Neural crest cell (in vitro differentiated cells): ENCODE results near the gene ENAM. TPM values are rescaled to one million over a fixed set of nuclear protein-coding genes. Genes with fewer than 3 reads are reported as not detected.
"Not testable (repeated sequence)": the region's sequence is repeated elsewhere in the genome, so short reads cannot be mapped to it uniquely, and the experiment has no call there.

ENCODE experiments used
- DNase-seq: peaks from one replicate; pipeline ENCODE4 v3.0.0; 2021; ENCODE audit warnings: low read depth, mixed read lengths, low spot score
- H3K27ac Mint-ChIP-seq: one replicate; pipeline ENCODE4 v1.8.0; 2021; ENCODE audit warnings: mild to moderate bottlenecking, mixed read lengths; ENCODE audit not compliant: unreplicated experiment
- H3K27me3 Mint-ChIP-seq: 2 replicates; pipeline ENCODE4 v1.8.0; 2021; ENCODE audit warnings: low read depth, mild to moderate bottlenecking, mixed read lengths
- H3K36me3 Mint-ChIP-seq: 2 replicates; pipeline ENCODE4 v1.8.0; 2021; ENCODE audit warnings: low read depth, mild to moderate bottlenecking, mixed read lengths
- H3K4me1 Mint-ChIP-seq: 2 replicates; pipeline ENCODE4 v1.8.0; 2021; ENCODE audit warnings: mixed read lengths
- H3K4me3 Mint-ChIP-seq: one replicate; pipeline ENCODE4 v1.8.0; 2021; ENCODE audit warnings: mild to moderate bottlenecking, mixed read lengths
- H3K9me3 Mint-ChIP-seq: 2 replicates; pipeline ENCODE4 v1.8.0; 2021; ENCODE audit warnings: mixed read lengths
- total RNA-seq: library from RNA; stranded (reverse); gene quantifications from 2 replicates; pipeline ENCODE4 v1.2.1, GENCODE V29; 2021
- TF ChIP-seq, protein P1 (sequence below): fragments of 200-600 bp; sonication (generic); conservative IDR thresholded peaks from 2 replicates; pipeline ENCODE4 v1.5.0; 2021; ENCODE audit warnings: antibody characterized with exemption, mild to moderate bottlenecking

Gene ENAM
- total RNA-seq, 1 donor from 2014 or later, result not detected

DNA sequence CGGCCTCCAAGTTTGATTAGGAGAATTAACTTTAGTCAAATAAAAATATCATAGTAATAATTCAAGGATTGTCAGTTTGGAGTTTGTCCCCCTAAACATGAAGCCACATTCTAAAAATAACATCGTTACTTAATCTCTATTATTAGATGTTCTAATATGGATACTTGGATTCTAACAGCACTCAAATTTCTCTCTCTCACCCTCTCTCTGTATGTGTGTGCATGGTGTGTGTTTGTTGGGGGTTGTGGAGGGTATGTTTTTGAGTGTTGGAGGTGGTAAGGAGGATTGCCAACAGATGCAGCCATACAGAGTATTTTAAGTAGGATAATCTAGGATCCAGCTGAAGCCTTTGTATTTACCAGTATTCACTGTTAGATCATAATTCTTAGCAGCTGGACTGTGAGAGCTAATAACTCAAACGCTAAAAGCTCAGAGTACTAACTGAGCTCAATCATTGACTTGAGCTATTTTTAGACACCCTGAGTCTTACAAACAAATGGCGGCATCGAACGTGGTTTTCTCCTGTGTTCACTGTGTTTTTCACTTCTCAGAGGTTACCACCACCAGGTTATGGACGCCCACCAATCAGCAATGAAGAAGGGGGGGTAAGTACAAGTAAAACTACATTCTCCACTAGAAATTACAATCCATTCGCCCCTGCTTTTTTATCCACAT, 8.8 kb downstream of the ENAM start:
- no peak overlapping the region for H3K27ac Mint-ChIP-seq
- H3K9me3 Mint-ChIP-seq, result no peaks in the 10 kb centered on the region
- H3K4me1 Mint-ChIP-seq, result no peaks in the 10 kb centered on the region
- DNase-seq, result no peak
- H3K4me3 Mint-ChIP-seq, result no peak overlapping the region
- TF ChIP-seq, protein P1, sequence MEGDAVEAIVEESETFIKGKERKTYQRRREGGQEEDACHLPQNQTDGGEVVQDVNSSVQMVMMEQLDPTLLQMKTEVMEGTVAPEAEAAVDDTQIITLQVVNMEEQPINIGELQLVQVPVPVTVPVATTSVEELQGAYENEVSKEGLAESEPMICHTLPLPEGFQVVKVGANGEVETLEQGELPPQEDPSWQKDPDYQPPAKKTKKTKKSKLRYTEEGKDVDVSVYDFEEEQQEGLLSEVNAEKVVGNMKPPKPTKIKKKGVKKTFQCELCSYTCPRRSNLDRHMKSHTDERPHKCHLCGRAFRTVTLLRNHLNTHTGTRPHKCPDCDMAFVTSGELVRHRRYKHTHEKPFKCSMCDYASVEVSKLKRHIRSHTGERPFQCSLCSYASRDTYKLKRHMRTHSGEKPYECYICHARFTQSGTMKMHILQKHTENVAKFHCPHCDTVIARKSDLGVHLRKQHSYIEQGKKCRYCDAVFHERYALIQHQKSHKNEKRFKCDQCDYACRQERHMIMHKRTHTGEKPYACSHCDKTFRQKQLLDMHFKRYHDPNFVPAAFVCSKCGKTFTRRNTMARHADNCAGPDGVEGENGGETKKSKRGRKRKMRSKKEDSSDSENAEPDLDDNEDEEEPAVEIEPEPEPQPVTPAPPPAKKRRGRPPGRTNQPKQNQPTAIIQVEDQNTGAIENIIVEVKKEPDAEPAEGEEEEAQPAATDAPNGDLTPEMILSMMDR, result no peak
- no peaks in the 10 kb centered on the region for H3K36me3 Mint-ChIP-seq
- no peaks in the 10 kb centered on the region for H3K27me3 Mint-ChIP-seq

DNA sequence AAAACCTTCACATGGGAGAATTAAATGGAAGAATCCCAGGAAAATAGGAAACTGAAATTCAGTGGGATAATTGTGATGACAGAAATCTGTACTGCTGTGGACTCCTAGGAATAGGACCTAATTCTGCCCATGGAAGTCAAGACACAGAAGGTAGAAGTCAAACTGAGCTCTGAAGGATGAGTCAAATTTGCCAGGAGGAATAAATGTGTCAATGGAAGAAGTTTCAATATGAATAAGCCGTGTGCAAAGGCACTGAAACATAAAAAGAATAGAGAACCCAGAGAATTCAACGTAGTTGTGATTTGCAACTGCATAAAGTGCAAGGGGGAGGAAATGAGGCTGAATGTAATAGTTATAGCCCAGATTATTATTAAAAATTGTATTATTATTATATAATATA, 11.6 kb downstream of the ENAM start:
- H3K36me3 Mint-ChIP-seq, result no peaks in the 10 kb centered on the region
- H3K4me3 Mint-ChIP-seq, result no peak overlapping the region
- DNase-seq, result no peak
- no peak overlapping the region for H3K27ac Mint-ChIP-seq
- no peaks in the 10 kb centered on the region for H3K27me3 Mint-ChIP-seq
- no peaks in the 10 kb centered on the region for H3K4me1 Mint-ChIP-seq
- TF ChIP-seq, protein P1, result no peak
- peaks cover 3% of the 10 kb centered on the region for H3K9me3 Mint-ChIP-seq

DNA sequence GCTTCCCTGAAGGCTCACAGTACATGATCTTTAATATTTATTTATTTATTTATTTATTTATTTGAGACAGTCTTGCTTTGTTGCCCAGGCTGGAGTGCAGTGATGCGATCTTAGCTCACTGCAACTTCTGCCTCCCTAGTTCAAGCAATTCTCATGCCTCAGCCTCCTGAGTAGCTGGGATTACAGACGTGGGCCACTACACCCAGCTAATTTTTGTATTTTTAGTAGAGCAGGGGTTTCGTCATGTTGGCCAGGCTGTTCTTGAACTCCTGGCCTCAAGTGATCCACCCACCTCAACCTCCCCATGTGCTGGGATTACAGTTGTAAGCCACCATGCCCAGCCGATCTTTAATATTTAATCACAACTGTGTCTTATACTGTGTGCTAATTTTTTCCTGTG, 22.2 kb downstream of the ENAM start:
- H3K4me1 Mint-ChIP-seq, H3K27me3 Mint-ChIP-seq, H3K9me3 Mint-ChIP-seq, DNase-seq, H3K4me3 Mint-ChIP-seq, H3K27ac Mint-ChIP-seq, H3K36me3 Mint-ChIP-seq: not testable (repeated sequence)

DNA sequence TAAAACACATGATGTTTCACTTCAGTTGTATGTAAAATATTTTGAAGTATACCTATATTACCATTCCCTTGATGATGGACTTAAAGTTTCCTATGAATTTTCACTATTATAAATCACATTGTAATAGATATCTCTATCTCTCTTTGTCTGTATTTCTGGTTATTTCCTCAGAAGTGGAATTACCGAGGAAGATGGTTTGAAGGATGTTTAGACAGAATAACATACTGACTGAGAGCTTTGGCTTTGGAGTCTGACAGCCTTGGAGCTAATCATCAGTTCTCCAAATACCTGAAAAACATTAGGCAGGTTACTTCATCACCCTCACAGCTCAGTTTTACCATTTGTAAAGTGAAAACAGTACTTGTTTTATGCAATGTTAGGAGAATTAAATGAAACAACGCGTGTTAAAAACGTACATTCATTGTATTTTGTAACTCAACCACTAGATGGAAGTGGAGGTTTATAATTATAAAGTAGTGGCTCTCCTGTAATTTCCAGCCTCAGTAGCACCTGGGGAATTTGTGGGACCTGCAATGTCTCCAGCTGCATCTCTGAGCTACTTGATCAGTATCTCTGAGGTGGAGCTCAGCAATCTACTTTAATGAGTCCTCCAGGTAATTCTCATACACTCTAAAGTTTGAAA, 23.4 kb downstream of the ENAM start:
- no peak overlapping the region for H3K27ac Mint-ChIP-seq
- no peaks in the 10 kb centered on the region for H3K9me3 Mint-ChIP-seq
- no peaks in the 10 kb centered on the region for H3K36me3 Mint-ChIP-seq
- H3K4me1 Mint-ChIP-seq, result no peaks in the 10 kb centered on the region
- H3K27me3 Mint-ChIP-seq, result peaks cover 8% of the 10 kb centered on the region
- no peak for DNase-seq
- H3K4me3 Mint-ChIP-seq, result no peak overlapping the region
- TF ChIP-seq, protein P1, result peak; percentile 72

DNA sequence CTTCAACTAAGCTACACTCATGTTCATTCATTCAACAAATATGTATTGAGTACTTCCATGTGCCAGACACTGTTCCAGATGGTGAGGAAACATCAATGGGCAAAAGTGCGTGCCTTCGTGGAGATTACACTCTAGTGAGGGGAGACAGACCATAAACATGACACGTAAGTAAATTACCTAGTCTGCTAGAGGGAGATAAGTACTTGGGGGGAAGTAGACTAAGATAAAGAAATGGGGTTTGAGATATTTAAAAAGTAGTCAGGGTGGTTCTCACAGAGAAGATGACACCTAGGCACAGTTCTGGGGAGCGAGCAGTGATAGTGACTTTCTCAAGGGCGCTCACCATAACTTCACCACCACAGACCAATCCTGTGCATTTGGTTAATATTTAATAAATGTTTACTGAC, 26.1 kb downstream of the ENAM start:
- no peaks in the 10 kb centered on the region for H3K4me1 Mint-ChIP-seq
- H3K4me3 Mint-ChIP-seq, result no peak overlapping the region
- no peaks in the 10 kb centered on the region for H3K9me3 Mint-ChIP-seq
- DNase-seq, result no peak
- TF ChIP-seq, protein P1, result no peak
- H3K27ac Mint-ChIP-seq, result no peak overlapping the region
- peaks cover 13% of the 10 kb centered on the region for H3K27me3 Mint-ChIP-seq
- no peaks in the 10 kb centered on the region for H3K36me3 Mint-ChIP-seq

DNA sequence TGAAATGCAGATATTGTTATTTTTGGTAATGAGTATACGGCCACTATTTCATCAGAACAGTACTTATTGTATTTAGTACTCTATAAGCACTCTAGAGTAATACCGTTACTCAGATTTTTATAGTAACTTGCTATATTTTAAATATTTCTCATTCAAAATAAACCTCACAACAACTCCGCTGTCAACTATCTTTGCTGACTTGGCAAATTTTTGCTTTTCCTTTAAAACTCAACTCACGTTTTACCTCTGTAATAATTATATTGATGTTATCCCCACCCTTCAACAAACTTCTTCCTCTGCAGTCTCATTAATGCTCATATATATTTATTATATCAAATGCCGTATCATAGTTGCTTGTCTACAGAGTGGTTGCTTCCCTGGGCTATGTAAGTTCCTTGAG, 28.8 kb downstream of the ENAM start:
- Mint-ChIP-seq H3K36me3 (no peaks in the 10 kb centered on the region), H3K9me3 (no peaks in the 10 kb centered on the region), H3K27me3 (peaks cover 13% of the 10 kb centered on the region), H3K4me3 (no peak overlapping the region), H3K27ac (no peak overlapping the region), H3K4me1 (no peaks in the 10 kb centered on the region)
- DNase-seq, result no peak
- TF ChIP-seq, protein P1, result no peak
